MCF 10A (cell line): ENCODE results near the gene GPR137C. TPM values are rescaled to one million over a fixed set of nuclear protein-coding genes. Genes with fewer than 3 reads are reported as not detected.
"Not testable (repeated sequence)": the region's sequence is repeated elsewhere in the genome, so short reads cannot be mapped to it uniquely, and the experiment has no call there.

Source experiments
- BruUV-seq: library from RNA; stranded (reverse); fragments of 400-500 nt; replicated peaks from 2 replicates; lab custom pipeline; 2021; lab: Mats Ljungman, UMichigan
- CTCF ChIA-PET: fragments of 300-600 bp; sonication (Branson Sonifier 250); formaldehyde crosslinking; extraction: SDS; loops from one replicate; lab custom pipeline; 2021; ENCODE audit warnings: antibody characterized with exemption, inconsistent platforms; lab: Yijun Ruan, JAX
- POLR2A ChIA-PET: fragments of 300-600, 350-650 bp; sonication (Branson Sonifier 250); formaldehyde crosslinking; extraction: SDS; loops from one replicate; lab custom pipeline; 2020; ENCODE audit warnings: antibody characterized with exemption, inconsistent platforms; lab: Yijun Ruan, JAX
- DNase-seq: peaks from one replicate; pipeline ENCODE4 v3.0.0-alpha.2; 2018; ENCODE audit not compliant: unreplicated experiment
- H3K27ac Mint-ChIP-seq: one replicate; pipeline ENCODE4 v1.8.0; 2022; ENCODE audit warnings: mild to moderate bottlenecking, low read depth, mixed read lengths; ENCODE audit not compliant: unreplicated experiment
- H3K27me3 Mint-ChIP-seq: one replicate; pipeline ENCODE4 v1.8.0; 2022; ENCODE audit warnings: mixed read lengths; ENCODE audit not compliant: insufficient read depth, unreplicated experiment
- H3K36me3 Mint-ChIP-seq: one replicate; pipeline ENCODE4 v1.8.0; 2022; ENCODE audit warnings: mild to moderate bottlenecking, moderate library complexity, mixed read lengths; ENCODE audit not compliant: insufficient read depth, unreplicated experiment
- H3K4me1 Mint-ChIP-seq: one replicate; pipeline ENCODE4 v1.8.0; 2022; ENCODE audit warnings: mixed read lengths; ENCODE audit not compliant: insufficient read depth, unreplicated experiment
- H3K4me3 Mint-ChIP-seq: one replicate; pipeline ENCODE4 v1.8.0; 2022; ENCODE audit warnings: mild to moderate bottlenecking, moderate library complexity, mixed read lengths; ENCODE audit not compliant: unreplicated experiment
- H3K9me3 Mint-ChIP-seq: one replicate; pipeline ENCODE4 v1.8.0; 2022; ENCODE audit warnings: mixed read lengths; ENCODE audit not compliant: unreplicated experiment
- intact Hi-C: fragments of 100-400 bp; cut with micrococcal nuclease; formaldehyde crosslinking; loops from 2 replicates; pipeline ENCODE4 v1.14.1; 2022
- total RNA-seq: library from RNA; stranded (reverse); gene quantifications from 2 replicates; pipeline ENCODE4 v1.2.3, GENCODE V29; 2022
- TF ChIP-seq, protein P1 (sequence below): fragments of 200-600 bp; IDR thresholded peaks from one replicate; pipeline ENCODE4 v1.8.0; 2022; ENCODE audit warnings: antibody characterized with exemption, mild to moderate bottlenecking; ENCODE audit not compliant: unreplicated experiment

Gene GPR137C
- total RNA-seq, 1 experiment from 2014 or later = not detected

DNA sequence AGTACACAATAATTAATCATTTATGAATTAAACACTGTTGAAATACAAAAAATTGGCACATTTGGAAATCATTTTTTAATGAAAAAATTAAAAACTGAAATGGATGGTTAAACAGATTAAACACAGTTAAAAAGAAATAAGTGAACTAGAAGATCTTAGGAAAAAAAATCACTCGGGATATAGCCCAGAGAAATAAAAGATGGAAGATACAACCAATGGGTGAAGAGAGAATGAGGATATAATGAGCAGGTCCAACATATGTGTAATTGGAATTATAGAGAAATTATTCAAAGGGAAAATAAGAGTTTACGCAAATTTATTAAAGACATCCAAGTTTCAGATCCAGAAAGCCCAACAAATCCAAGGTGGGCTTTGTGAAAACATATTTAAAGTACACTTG is 6.1 kb downstream of the GPR137C start:
- no peak for DNase-seq
- no peak overlapping the region for H3K27ac Mint-ChIP-seq
- H3K9me3 Mint-ChIP-seq = peaks cover 8% of the 10 kb centered on the region
- H3K4me1 Mint-ChIP-seq = peaks cover 7% of the 10 kb centered on the region
- CTCF ChIA-PET = no interaction called here
- POLR2A ChIA-PET = no interaction called here
- no peaks in the 10 kb centered on the region for H3K36me3 Mint-ChIP-seq
- H3K27me3 Mint-ChIP-seq = no peaks in the 10 kb centered on the region
- TF ChIP-seq, protein P1, sequence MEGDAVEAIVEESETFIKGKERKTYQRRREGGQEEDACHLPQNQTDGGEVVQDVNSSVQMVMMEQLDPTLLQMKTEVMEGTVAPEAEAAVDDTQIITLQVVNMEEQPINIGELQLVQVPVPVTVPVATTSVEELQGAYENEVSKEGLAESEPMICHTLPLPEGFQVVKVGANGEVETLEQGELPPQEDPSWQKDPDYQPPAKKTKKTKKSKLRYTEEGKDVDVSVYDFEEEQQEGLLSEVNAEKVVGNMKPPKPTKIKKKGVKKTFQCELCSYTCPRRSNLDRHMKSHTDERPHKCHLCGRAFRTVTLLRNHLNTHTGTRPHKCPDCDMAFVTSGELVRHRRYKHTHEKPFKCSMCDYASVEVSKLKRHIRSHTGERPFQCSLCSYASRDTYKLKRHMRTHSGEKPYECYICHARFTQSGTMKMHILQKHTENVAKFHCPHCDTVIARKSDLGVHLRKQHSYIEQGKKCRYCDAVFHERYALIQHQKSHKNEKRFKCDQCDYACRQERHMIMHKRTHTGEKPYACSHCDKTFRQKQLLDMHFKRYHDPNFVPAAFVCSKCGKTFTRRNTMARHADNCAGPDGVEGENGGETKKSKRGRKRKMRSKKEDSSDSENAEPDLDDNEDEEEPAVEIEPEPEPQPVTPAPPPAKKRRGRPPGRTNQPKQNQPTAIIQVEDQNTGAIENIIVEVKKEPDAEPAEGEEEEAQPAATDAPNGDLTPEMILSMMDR = no peak
- no TSS peak for BruUV-seq
- H3K4me3 Mint-ChIP-seq = no peak overlapping the region
- intact Hi-C loops = no loop called here

DNA sequence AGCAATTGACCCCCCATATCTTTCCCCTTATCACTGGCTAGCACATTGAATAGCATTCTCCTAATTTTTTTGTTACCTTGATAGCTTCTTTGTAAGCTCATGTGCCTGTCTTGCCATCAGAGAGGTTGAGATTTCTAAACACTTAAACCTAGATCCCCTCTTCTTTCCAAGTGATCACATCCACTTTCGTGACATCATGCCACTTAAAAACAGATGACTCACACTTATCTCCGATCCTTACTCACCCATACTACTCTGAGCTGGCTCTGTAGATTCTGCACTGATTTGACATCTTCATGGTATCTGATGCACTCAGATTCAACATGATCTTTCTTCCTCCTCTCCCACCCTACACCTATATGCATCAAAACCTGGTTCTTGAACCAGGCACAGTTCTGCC is 10.5 kb downstream of the GPR137C start:
- ChIA-PET CTCF (no interaction called here), POLR2A (interaction anchor here (0.8 to 3.2 kb wide), 4 partner anchors 9 to 21 kb away, joined by 3 to 19 read pairs (median 4); partner anchors contain the start of genes GPR137C and TXNDC16)
- H3K4me1 Mint-ChIP-seq = peaks cover 9% of the 10 kb centered on the region
- no peak overlapping the region for H3K4me3 Mint-ChIP-seq
- DNase-seq = peak; percentile 38
- BruUV-seq = no TSS peak
- no peaks in the 10 kb centered on the region for H3K36me3 Mint-ChIP-seq
- intact Hi-C loops = no loop called here
- H3K27ac Mint-ChIP-seq = no peak overlapping the region
- peaks cover 8% of the 10 kb centered on the region for H3K9me3 Mint-ChIP-seq
- TF ChIP-seq, protein P1 = no peak
- H3K27me3 Mint-ChIP-seq = no peaks in the 10 kb centered on the region

DNA sequence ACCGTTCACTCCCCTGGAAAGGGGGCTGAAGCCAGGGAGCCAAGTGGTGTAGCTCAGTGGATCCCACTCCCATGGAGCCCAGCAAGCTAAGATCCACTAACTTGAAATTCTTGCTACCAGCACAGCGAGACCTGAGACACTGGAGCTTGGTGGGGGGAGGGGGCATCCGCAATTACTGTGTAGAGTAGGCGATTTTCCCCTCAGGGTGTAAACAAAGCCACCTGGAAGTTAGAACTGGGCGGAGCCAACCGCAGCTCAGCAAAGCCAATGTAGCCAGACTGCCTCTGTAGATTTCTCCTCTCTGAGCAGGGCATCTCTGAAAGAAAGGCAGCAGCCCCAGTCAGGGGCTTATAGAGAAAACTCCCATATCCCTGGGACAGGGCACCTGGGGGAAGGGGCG is 15.8 kb downstream of the GPR137C start:
- intact Hi-C loops, DNase-seq, H3K27ac Mint-ChIP-seq, H3K4me1 Mint-ChIP-seq, H3K36me3 Mint-ChIP-seq, H3K4me3 Mint-ChIP-seq, H3K27me3 Mint-ChIP-seq, BruUV-seq: not testable (repeated sequence)
- CTCF ChIA-PET = interaction anchor here (0.6 kb wide), 1 partner anchor 131 kb away, joined by 4 read pairs; no protein-coding TSS in a partner anchor
- H3K9me3 Mint-ChIP-seq = peaks cover 20% of the 10 kb centered on the region
- POLR2A ChIA-PET = interaction anchor here (1.1 to 2.0 kb wide), 2 partner anchors 9 to 15 kb away, joined by 3 to 5 read pairs; partner anchors contain the start of genes GPR137C and TXNDC16

DNA sequence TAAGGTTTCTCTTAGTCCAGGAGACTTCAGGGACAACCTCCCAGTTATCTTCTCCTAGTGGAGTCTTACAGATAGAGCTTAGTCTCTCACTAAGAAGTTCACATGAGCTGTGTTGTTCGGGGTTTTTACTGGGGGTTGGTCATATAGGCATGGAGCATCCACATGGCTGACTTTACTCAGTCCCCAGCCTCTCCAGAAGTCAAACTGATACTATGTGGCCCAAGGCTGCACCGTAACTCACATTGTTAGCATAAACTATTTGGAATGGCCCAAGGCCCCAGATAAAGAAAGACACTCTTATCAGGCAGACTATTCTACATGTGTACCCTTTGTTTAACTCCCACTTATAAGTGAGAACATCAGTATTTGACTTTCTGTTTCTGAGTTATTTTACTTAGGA is 23.2 kb downstream of the GPR137C start:
- Mint-ChIP-seq H3K4me1 (no peaks in the 10 kb centered on the region), H3K27me3 (no peaks in the 10 kb centered on the region), H3K27ac (no peak overlapping the region), H3K36me3 (no peaks in the 10 kb centered on the region), H3K4me3 (no peak overlapping the region), H3K9me3 (peaks cover 12% of the 10 kb centered on the region)
- CTCF ChIA-PET = interaction anchor here (0.6 kb wide), 1 partner anchor 110 kb away, joined by 4 read pairs; no protein-coding TSS in a partner anchor
- TF ChIP-seq, protein P1 = no peak
- intact Hi-C loops = no loop called here
- no peak for DNase-seq
- POLR2A ChIA-PET = interaction anchor here (0.6 kb wide), 1 partner anchor 155 kb away, joined by 3 read pairs; no protein-coding TSS in a partner anchor
- BruUV-seq = no TSS peak
